GM12878 (cell line): ENCODE measurements around the gene VGLL3.

Source experiments
- BCLAF1 ChIP-seq: fragments of 450-650 bp; IDR thresholded peaks from 2 replicates; pipeline ENCODE4 v1.6.1; 2017; ENCODE audit warnings: antibody characterized with exemption, mild to moderate bottlenecking, moderate library complexity
- EED ChIP-seq: sonication (generic); IDR thresholded peaks from 2 replicates; pipeline ENCODE4 v1.6.1; 2016; ENCODE audit warnings: antibody characterized with exemption, low read depth
- EGR1 ChIP-seq, 2 experiments: IDR thresholded peaks; 1 replicate in 1 of 2; 2 replicates in 1 of 2; pipeline ENCODE4 v1.6.1; 2011 to 2012; ENCODE audit warnings: low read depth in 2 of 2, low read length in 2 of 2, borderline replicate concordance in 1 of 2, mild to moderate bottlenecking in 1 of 2, moderate library complexity in 1 of 2
- IRF3 ChIP-seq: fragments of 450-650 bp; IDR thresholded peaks from 2 replicates; pipeline ENCODE4 v1.6.1; 2014; ENCODE audit warnings: mild to moderate bottlenecking
- LARP7 ChIP-seq: fragments of 450-650 bp; IDR thresholded peaks from 2 replicates; pipeline ENCODE4 v1.6.1; 2017; ENCODE audit warnings: mild to moderate bottlenecking
- NR2C2 ChIP-seq: IDR thresholded peaks from 2 replicates; pipeline ENCODE4 v1.6.1; 2011; ENCODE audit warnings: borderline replicate concordance, low read depth; ENCODE audit not compliant: control insufficient read depth, insufficient read length
- POLR2A ChIP-seq: IDR thresholded peaks from 2 replicates; pipeline ENCODE4 v1.6.1; 2011; ENCODE audit warnings: low read depth, mild to moderate bottlenecking, low read length
- POU2F2 ChIP-seq: IDR thresholded peaks from 3 replicates; pipeline ENCODE4 v1.6.1; 2011; ENCODE audit warnings: low read depth, mild to moderate bottlenecking, low read length, borderline replicate concordance
- SUZ12 ChIP-seq: fragments of 200-600 bp; sonication (generic); IDR thresholded peaks from one replicate; pipeline ENCODE4 v1.6.1; 2018; ENCODE audit warnings: antibody characterized with exemption, mild to moderate bottlenecking; ENCODE audit not compliant: unreplicated experiment
- TARDBP ChIP-seq: IDR thresholded peaks from 2 replicates; pipeline ENCODE4 v1.6.1; 2016; ENCODE audit warnings: borderline replicate concordance
- USF2 ChIP-seq: IDR thresholded peaks from 2 replicates; pipeline ENCODE4 v1.6.1; 2011; ENCODE audit warnings: low read depth, low read length, improper control_type of control experiment, borderline replicate concordance
- ZBTB40 ChIP-seq: fragments of 450-650 bp; IDR thresholded peaks from 2 replicates; pipeline ENCODE4 v1.6.1; 2016; ENCODE audit warnings: mild to moderate bottlenecking, moderate library complexity, borderline replicate concordance
- TF ChIP-seq, protein P1 (sequence below), 3 experiments: IDR thresholded peaks in 2 of 3; conservative IDR thresholded peaks in 1 of 3; 2 replicates each; pipeline ENCODE4 v1.5.1; 2011; ENCODE audit warnings: low read depth in 3 of 3, low read length in 3 of 3, mild to moderate bottlenecking in 3 of 3, control low read depth in 2 of 3, moderate library complexity in 2 of 3, inconsistent platforms in 1 of 3, mixed read lengths in 1 of 3; ENCODE audit not compliant: control insufficient read depth in 2 of 3, insufficient read depth in 1 of 3; ENCODE audit errors: extremely low read depth in 1 of 3

DNA sequence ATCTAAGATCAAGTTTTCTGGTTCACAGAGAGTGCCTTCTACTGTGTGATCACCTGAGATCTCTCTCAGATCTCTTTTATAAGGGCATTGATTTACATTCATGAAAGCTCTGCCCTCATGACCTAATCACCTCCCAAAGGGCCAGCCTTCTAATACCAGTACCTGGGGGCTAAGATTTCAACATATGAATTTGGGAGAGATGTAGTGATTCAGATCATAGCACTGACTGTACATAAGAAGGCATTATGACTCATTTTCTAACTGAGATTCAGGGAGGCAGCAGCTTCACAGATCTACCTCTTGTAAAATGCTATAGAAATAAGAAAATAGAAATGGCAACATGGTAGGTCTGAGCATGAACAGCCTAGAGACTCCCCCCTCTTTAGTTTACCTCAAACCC lies 39.6 kb downstream of the VGLL3 start:
- TF ChIP-seq EGR1 (IDR thresholded peaks at IDR 0.05; ENCODE audit: borderline replicate concordance in 1 of 2, low read depth in 2 of 2, low read length in 2 of 2) (no peak), NR2C2 (no peak), IRF3 (no peak), LARP7 (no peak), TARDBP (no peak), EED (no peak), BCLAF1 (no peak), USF2 (no peak), POU2F2 (no peak), SUZ12 (no peak), POLR2A (no peak), ZBTB40 (no peak)
- TF ChIP-seq, protein P1, sequence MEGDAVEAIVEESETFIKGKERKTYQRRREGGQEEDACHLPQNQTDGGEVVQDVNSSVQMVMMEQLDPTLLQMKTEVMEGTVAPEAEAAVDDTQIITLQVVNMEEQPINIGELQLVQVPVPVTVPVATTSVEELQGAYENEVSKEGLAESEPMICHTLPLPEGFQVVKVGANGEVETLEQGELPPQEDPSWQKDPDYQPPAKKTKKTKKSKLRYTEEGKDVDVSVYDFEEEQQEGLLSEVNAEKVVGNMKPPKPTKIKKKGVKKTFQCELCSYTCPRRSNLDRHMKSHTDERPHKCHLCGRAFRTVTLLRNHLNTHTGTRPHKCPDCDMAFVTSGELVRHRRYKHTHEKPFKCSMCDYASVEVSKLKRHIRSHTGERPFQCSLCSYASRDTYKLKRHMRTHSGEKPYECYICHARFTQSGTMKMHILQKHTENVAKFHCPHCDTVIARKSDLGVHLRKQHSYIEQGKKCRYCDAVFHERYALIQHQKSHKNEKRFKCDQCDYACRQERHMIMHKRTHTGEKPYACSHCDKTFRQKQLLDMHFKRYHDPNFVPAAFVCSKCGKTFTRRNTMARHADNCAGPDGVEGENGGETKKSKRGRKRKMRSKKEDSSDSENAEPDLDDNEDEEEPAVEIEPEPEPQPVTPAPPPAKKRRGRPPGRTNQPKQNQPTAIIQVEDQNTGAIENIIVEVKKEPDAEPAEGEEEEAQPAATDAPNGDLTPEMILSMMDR (IDR thresholded peaks at IDR 0.05 in 2 of 3, conservative IDR thresholded peaks at IDR 0.05 in 1 of 3; ENCODE audit: control insufficient read depth in 2 of 3, extremely low read depth in 1 of 3, insufficient read depth in 1 of 3, low read depth in 3 of 3, low read length in 3 of 3): no peak
